T-helper 1 cell (primary cell): ENCODE measurements around the gene CCDC83.
"Not testable (repeated sequence)": the region's sequence is repeated elsewhere in the genome, so short reads cannot be mapped to it uniquely, and the experiment has no call there.

Experiments
- DNase-seq, 5 donors: peaks; one replicate each; pipeline ENCODE4 v3.0.0-alpha.2; 2012 to 2020

The CCDC83 gene

GRCh38 chr11:85889676-85890579 is 34.7 kb downstream of the CCDC83 start:
- no peak for DNase-seq

- DNase-seq, result no peak
Measured at GRCh38 chr11:85893395-85893794, 38.2 kb downstream of the CCDC83 start.

DNA sequence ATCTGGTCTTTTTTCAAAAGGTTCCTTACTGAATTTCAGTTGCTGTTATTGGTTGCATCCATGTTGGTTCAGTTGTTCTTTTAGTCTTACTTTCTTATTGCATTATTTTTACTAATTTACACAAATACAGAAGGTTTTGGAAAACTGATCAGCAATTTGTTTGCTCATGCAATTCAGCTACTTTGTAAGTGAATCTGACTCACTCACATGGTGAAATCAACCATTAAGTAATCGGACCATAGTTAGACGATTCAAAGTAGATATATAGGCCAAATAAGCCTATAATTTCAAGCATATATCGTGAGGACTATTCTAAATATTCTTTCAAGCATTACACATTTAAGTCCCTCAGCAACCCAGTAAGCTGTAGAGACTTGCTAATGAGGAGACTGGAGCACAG is 41.7 kb downstream of the CCDC83 start:
- DNase-seq, result no peak

DNA sequence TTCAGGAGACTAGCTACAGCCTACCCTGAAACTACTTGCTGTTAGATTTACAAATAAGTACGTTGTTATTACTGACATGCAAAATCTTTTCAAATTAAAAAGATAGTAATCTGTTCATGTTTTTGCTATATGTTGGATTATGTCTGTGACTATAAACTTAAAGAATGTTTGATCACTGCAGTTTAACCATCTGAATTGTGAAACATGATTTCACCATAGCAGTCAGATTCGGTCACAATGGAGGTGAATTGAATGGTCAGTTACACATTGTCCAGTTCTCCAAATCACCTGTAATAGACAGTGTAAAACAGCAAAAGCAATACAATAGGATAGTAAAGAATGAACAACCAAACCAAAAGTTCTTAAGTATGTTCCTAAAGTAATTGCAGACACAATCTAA is 43.3 kb downstream of the CCDC83 start:
- no peak for DNase-seq

- DNase-seq, result no peak
Measured at GRCh38 chr11:85902353-85902752, 47.2 kb downstream of the CCDC83 start.

DNA sequence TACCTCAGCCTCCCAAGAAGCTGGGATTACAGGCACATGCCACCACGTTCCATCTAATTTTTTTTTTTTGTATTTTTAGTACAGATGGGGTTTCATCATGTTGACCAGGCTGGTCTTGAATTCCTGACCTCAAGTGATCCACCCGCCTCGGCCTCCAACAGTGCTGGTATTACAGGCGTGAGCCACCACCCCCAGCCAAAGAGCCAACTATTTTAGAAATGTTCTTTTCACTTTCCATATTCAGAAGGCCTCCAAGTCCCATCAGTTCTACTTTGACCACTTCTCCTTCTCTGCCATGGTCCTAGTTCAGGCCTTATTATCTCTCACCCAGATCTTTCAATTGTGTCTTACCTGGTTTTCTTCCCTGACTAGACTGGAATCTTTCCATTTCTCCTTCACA is 48.2 kb downstream of the CCDC83 start:
- DNase-seq, result no peak

GRCh38 chr11:85903811-85904210 is 48.6 kb downstream of the CCDC83 start:
- no peak for DNase-seq

DNA sequence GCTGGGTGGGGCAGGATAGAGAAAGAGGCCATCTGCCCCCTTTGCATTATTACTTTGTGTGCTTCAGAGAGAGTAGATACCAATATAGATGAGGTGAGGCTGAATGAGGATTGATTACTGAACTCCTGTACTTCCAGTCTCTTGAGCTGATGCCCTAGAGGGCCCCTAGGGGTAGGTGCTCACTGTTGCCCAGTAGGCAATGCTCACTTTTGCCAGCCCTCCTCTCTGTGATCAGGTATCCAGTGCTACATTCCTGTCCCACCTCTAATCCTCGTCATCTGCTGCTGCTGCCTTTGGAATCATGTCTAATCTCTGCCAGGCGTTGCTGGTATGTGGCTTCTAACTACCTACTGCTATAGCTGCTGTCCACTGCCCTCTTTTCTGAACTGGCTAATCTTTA is 57.2 kb downstream of the CCDC83 start:
- no peak for DNase-seq

DNA sequence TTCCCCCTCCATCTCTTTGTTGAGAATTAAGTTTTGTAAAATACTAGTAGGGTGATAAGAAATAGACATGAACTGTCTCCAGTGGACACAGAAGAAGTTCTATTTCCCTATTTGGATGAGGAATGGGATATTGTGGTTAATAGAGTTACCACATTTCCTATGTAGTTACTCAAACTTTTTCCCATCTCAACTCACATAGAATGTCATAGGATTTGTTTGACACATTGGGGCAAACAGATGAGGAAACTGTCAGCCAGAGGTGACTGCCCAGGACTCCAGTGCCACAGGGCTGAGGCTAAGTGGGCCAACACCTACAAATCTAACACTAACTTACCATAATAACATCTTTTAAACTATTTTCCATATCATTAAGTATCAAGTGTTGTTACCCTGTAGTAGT is 58.3 kb downstream of the CCDC83 start:
- no peak for DNase-seq

GRCh38 chr11:85914425-85914824 is 59.2 kb downstream of the CCDC83 start:
- no peak for DNase-seq

GRCh38 chr11:85918910-85919794 is 64.0 kb downstream of the CCDC83 start:
- no peak for DNase-seq

DNA sequence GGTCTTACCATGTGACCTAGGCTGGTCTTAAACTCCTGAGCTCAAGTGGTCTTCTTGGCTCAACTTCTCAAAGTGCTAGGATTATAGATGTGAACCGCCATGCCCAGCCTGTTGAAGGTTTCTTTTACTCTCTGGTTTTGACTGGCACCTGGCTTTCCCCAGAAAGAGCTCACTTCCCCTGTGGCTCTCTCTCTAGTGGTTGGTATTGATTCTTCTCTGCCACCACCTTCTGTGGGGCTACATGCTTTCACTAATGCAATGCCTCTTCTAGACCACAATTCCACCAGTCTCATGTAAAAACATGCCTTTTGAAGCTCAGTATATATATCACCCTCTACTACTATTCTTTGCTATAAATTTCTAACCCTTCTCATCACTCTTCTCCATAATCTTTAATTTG is 67.2 kb downstream of the CCDC83 start:
- peak in 1 of 5 donors; percentile 39 for DNase-seq

- no peak for DNase-seq
Measured at GRCh38 chr11:85923455-85923854, 68.3 kb downstream of the CCDC83 start.

DNA sequence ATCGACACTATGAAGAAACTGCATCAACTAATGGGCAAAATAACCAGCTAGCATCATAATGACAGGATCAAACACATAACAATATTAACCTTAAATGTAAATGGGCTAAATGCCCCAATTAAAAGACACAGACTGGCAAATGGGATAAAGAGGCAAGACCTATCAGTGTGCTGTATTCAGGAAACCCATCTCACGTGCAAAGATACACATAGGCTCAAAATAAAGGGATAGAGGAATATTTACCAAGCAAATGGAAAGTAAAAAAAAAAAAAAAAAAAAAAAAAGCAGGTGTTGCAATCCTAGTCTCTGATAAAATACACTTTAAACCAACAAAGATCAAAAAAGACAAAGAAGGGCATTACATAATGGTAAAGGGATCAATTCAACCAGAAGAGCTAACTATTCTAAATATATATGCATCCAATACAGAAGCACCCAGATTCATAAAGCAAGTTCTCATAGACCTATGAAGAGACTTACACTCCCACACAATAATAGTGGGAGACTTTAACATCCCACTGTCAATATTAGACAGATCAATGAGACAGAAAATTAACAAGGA is 71.6 kb downstream of the CCDC83 start:
- not testable (repeated sequence) for DNase-seq

DNA sequence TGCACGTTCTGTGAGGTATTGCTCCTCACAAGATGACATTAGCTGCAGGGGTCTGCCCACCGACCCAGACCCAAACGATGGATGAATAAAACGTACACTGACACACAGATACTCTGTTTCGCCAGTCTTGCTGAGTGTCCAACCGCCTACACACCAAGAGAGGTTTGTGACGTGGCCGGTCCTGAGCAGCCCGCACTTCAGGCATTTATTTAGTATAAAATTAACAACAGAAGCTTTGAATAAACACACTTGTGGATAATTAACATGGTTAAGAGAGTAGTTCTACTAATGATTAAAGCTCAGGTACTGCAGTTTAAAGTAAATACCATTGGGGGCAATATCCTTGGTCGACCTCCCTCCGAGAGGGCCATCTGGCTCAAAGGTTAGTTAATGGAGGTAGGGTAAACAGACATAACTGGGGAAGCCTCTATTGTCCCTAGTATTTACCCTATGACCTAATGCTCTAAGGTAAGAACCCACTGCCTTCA is 75.7 kb downstream of the CCDC83 start:
- no peak for DNase-seq

- no peak for DNase-seq
Measured at GRCh38 chr11:85934596-85935169, 79.5 kb downstream of the CCDC83 start.

DNA sequence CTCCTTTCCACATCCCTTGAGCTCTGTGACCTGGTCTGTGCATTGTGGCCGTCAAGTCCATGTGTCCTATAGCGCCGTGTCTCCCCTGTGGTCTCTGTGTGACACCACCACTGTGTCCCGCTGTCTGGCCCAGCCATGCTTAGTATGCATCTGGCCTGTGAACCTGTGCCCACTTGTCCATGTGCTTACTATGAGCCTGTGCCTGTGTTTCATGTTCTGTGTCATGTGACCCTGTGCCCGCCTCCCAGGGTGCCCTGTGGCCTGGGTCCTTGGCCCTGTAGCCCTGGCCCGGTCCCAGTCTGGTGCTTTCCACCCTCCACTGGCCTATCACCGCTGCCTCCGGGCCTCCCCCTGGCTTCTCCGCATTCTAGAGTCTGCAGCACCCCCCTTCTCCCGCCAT is 80.6 kb downstream of the CCDC83 start:
- no peak for DNase-seq

GRCh38 chr11:85937835-85938234 is 82.7 kb downstream of the CCDC83 start:
- DNase-seq, result no peak

DNA sequence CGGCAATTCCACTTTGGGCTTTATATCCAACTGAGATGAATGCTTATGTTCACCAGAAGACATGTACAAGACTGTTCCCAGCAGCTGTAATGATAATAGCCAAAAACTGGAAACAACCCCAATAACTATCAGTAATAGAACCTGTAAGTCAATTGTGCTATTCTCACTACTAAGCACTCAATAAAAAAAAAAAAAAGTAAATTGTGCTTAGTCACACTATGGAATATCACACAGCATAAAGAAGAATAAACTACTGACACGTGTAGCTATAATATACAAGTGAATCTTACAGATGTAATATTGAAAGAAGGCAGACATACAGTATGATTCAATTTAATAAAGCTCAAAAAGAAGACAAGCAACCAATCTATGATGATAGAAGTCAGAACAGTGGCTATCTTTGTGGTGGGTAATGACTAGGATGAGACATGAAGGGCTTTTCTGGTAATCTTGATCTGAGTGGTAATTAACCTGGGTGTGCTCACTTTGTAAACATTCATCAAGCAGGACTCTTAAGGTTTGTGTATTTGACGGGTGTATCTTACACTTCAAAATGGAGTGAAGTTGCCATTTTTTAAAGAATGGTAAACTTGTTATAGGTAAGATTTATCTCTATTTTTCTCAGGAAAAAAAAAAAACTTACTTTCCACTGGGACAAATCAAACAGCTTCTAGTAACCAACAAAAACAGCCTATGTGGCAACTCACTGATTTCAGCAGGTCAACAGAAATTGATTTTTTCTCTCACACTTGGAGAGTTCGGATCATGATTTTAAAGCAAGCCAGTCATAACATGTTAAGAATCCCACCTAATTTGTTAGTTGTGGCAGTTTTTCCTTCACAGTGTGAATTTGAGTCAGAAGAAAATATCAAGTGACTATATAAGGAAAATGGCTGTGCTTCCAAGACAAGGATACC is 84.2 kb downstream of the CCDC83 start:
- peak in 1 of 5 donors; percentile 45 for DNase-seq

GRCh38 chr11:85941380-85941973 is 86.3 kb downstream of the CCDC83 start:
- peak in 1 of 5 donors; percentile 57 for DNase-seq

DNA sequence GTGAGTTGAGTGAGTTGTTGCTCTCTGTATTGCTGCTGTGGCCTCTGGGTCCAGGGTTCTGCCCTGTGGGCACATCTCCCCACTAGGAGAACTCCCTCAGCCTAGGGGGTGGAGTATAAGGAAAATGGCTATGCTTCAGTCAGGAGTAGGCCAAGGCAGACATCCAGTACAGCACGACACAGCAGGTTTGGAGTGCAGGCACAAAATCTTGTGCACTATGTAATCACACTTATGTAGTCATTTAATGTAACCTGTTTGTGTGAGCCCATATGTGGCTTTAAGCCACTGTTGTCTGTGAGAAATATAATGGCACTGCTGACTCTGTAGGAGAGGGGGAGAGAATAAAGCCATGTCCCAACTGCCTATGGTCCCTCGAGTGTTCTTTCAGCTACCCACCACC is 90.1 kb downstream of the CCDC83 start:
- DNase-seq, result no peak
